OCI-LY3 (cell line): ENCODE measurements around the gene TBCK.
"Not testable (repeated sequence)": the region's sequence is repeated elsewhere in the genome, so short reads cannot be mapped to it uniquely, and the experiment has no call there.

Source experiments
- H2AFZ ChIP-seq: fragments of 200-600, 300-600 bp; shearing (Covaris generic); 2 replicates; pipeline ENCODE4 v1.6.0; 2014; ENCODE audit warnings: antibody characterized with exemption, low read depth, low read length
- H3K27ac ChIP-seq: fragments of 200-600, 300-600 bp; sonication (generic); 2 replicates; pipeline ENCODE4 v1.5.1; 2014; ENCODE audit warnings: mild to moderate bottlenecking, low read length, moderate library complexity, mixed read lengths
- H3K27me3 ChIP-seq: fragments of 200-600, 300-600 bp; sonication (generic); 2 replicates; pipeline ENCODE4 v1.6.1; 2014; ENCODE audit warnings: low read depth, low read length, mixed read lengths
- H3K36me3 ChIP-seq: fragments of 200-600, 300-600 bp; sonication (generic); replicated peaks from 2 replicates; pipeline ENCODE3; 2014; ENCODE audit warnings: low read depth, low read length, mixed read lengths
- H3K4me1 ChIP-seq: fragments of 300-600, 200-600 bp; sonication (generic); 2 replicates; pipeline ENCODE4 v1.6.1; 2014; ENCODE audit warnings: low read length, mixed read lengths
- H3K4me2 ChIP-seq: fragments of 200-600, 300-600 bp; sonication (generic); 2 replicates; pipeline ENCODE4 v1.6.1; 2014; ENCODE audit warnings: low read length, mixed read lengths
- H3K4me3 ChIP-seq: fragments of 300-600, 200-600 bp; sonication (generic); 2 replicates; pipeline ENCODE4 v1.5.1; 2014; ENCODE audit warnings: antibody characterized with exemption, mild to moderate bottlenecking, low read length, moderate library complexity
- H3K79me2 ChIP-seq: fragments of 300-600, 200-600 bp; shearing (Covaris generic); 2 replicates; pipeline ENCODE4 v1.6.1; 2014; ENCODE audit warnings: mild to moderate bottlenecking, low read length, mixed read lengths
- H3K9ac ChIP-seq: fragments of 300-600, 200-600 bp; shearing (Covaris generic); 2 replicates; pipeline ENCODE4 v1.6.0; 2014; ENCODE audit warnings: mild to moderate bottlenecking, low read length, moderate library complexity
- H3K9me3 ChIP-seq: fragments of 200-600, 300-600 bp; shearing (Covaris generic); 2 replicates; pipeline ENCODE4 v1.6.1; 2014; ENCODE audit warnings: low read length, mixed read lengths; ENCODE audit not compliant: insufficient read depth
- H4K20me1 ChIP-seq: fragments of 200-600, 300-600 bp; sonication (generic); 2 replicates; pipeline ENCODE4 v1.6.1; 2016; ENCODE audit warnings: low read length, mixed read lengths; ENCODE audit not compliant: insufficient read depth
- CTCF ChIP-seq: fragments of 200-600, 300-600 bp; sonication (generic); IDR thresholded peaks from 2 replicates; pipeline ENCODE4 v1.5.1; 2014; ENCODE audit warnings: antibody characterized with exemption, low read length, low read depth
- EZH2phosphoT487 ChIP-seq: fragments of 200-600 bp; shearing (Covaris generic); IDR thresholded peaks from 2 replicates; pipeline ENCODE4 v1.6.1; 2018; ENCODE audit warnings: antibody characterized with exemption, mixed run types, low read depth

The TBCK gene

GRCh38 chr4:106240699-106241098, 75.3 kb downstream of the TBCK start:
- no peaks in the 10 kb centered on the region for H3K4me1 ChIP-seq

GRCh38 chr4:106238820-106239420, 77.1 kb downstream of the TBCK start:
- Histone ChIP-seq H3K79me2 (no peaks in the 10 kb centered on the region), H3K36me3 (peaks cover 4% of the 10 kb centered on the region), H3K4me1 (no peaks in the 10 kb centered on the region), H3K27me3 (no peaks in the 10 kb centered on the region), H3K4me3 (no peak overlapping the region), H3K4me2 (no peak overlapping the region), H4K20me1 (no peaks in the 10 kb centered on the region), H3K27ac (no peak overlapping the region), H3K9me3 (no peaks in the 10 kb centered on the region), H3K9ac (no peak overlapping the region), H2AFZ (no peak overlapping the region)
- TF ChIP-seq CTCF (peak; percentile 63), EZH2phosphoT487 (no peak)

More at GRCh38 chr4:106240699-106241098, 75.3 kb downstream of the TBCK start:
- Histone ChIP-seq H4K20me1 (no peaks in the 10 kb centered on the region), H3K79me2 (no peaks in the 10 kb centered on the region), H3K4me2 (no peak overlapping the region), H3K9ac (no peak overlapping the region), H3K9me3 (no peaks in the 10 kb centered on the region), H3K27me3 (no peaks in the 10 kb centered on the region), H2AFZ (no peak overlapping the region), H3K27ac (no peak overlapping the region), H3K4me3 (no peak overlapping the region), H3K36me3 (peaks cover 4% of the 10 kb centered on the region)
- TF ChIP-seq EZH2phosphoT487 (no peak), CTCF (no peak)

- no peak overlapping the region for H2AFZ ChIP-seq
- H3K79me2 ChIP-seq, result no peaks in the 10 kb centered on the region
- no peaks in the 10 kb centered on the region for H3K9me3 ChIP-seq
- H3K4me1 ChIP-seq, result no peaks in the 10 kb centered on the region
- no peak overlapping the region for H3K9ac ChIP-seq
- H3K4me2 ChIP-seq, result no peak overlapping the region
- H3K27ac ChIP-seq, result no peak overlapping the region
- no peak for TF ChIP-seq CTCF
- TF ChIP-seq EZH2phosphoT487, result no peak
- no peak overlapping the region for H3K4me3 ChIP-seq
- H4K20me1 ChIP-seq, result no peaks in the 10 kb centered on the region
- no peaks in the 10 kb centered on the region for H3K27me3 ChIP-seq
- H3K36me3 ChIP-seq, result peaks cover 15% of the 10 kb centered on the region
Measured at GRCh38 chr4:106231931-106232330, 84.1 kb downstream of the TBCK start.

GRCh38 chr4:106222548-106222947, 93.5 kb downstream of the TBCK start:
- Histone ChIP-seq H3K4me2 (no peak overlapping the region), H3K27me3 (no peaks in the 10 kb centered on the region), H3K4me1 (no peaks in the 10 kb centered on the region), H3K27ac (no peak overlapping the region), H3K9me3 (no peaks in the 10 kb centered on the region), H2AFZ (no peak overlapping the region), H3K79me2 (no peaks in the 10 kb centered on the region), H3K4me3 (no peak overlapping the region), H3K9ac (no peak overlapping the region), H4K20me1 (no peaks in the 10 kb centered on the region), H3K36me3 (peaks cover 7% of the 10 kb centered on the region)
- TF ChIP-seq CTCF (no peak), EZH2phosphoT487 (no peak)

- not testable (repeated sequence) for H3K27ac ChIP-seq, H3K36me3 ChIP-seq, H4K20me1 ChIP-seq, H3K4me3 ChIP-seq, H2AFZ ChIP-seq, H3K9me3 ChIP-seq, H3K4me1 ChIP-seq, H3K9ac ChIP-seq, H3K4me2 ChIP-seq, H3K27me3 ChIP-seq, H3K79me2 ChIP-seq
Measured at GRCh38 chr4:106213291-106213690, 102.7 kb downstream of the TBCK start.
